ENCODE measurements around the gene SLC25A47. TPM values are rescaled to one million over a fixed set of nuclear protein-coding genes. Genes with fewer than 3 reads are reported as not detected.
A peak's percentile ranks its signal among the peaks of the same experiment; 100 is the strongest.

SLC25A47 gene
- total and polyA plus RNA-seq, 4 experiments from 2014 or later = not detected

- Histone ChIP-seq H3K36me3 (ENCODE audit: insufficient read depth, low read length) (no peaks in the 10 kb centered on the region), H3K27ac (ENCODE audit: low read depth, low read length) (no peak overlapping the region), H3K9me3 (ENCODE audit: control insufficient read depth in 1 of 2, low read length in 2 of 2) (no peaks in the 10 kb centered on the region), H3K4me1 (ENCODE audit: insufficient read depth, low read length) (peaks cover 5% of the 10 kb centered on the region), H3K4me3 (ENCODE audit: low read length in 2 of 2) (no peak overlapping the region), H3K27me3 (ENCODE audit: insufficient read depth, low read length) (no peaks in the 10 kb centered on the region)
- H3K27me3 Mint-ChIP-seq = no peaks in the 10 kb centered on the region
- no peak for DNase-seq
- H3K9me3 Mint-ChIP-seq = no peaks in the 10 kb centered on the region
- H3K4me1 Mint-ChIP-seq = peaks cover 3 to 5% (median 4%) of the 10 kb centered on the region in 4 donors
- intact Hi-C loops (cut with micrococcal nuclease) = no loop called here
- H3K4me3 Mint-ChIP-seq = no peak overlapping the region
- H3K36me3 Mint-ChIP-seq = no peaks in the 10 kb centered on the region
- no peak overlapping the region for H3K27ac Mint-ChIP-seq
- POLR2A ChIA-PET (ENCODE audit: partially characterized antibody) = no interaction called here
- CTCF ChIA-PET (ENCODE audit: partially characterized antibody) = interaction anchor here (1.5 kb wide), 1 partner anchor 21 kb away, joined by 5 read pairs; no protein-coding TSS in a partner anchor
These were observed 33.1 kb upstream of the SLC25A47 start for GRCh38 chr14:100289916-100290606.

- no peak for DNase-seq
- Histone ChIP-seq H3K9me3 (ENCODE audit: control insufficient read depth in 1 of 2, low read length in 2 of 2) (no peaks in the 10 kb centered on the region), H3K4me3 (ENCODE audit: low read length in 2 of 2) (no peak overlapping the region), H3K27me3 (ENCODE audit: insufficient read depth, low read length) (no peaks in the 10 kb centered on the region), H3K27ac (ENCODE audit: low read depth, low read length) (no peak overlapping the region), H3K4me1 (ENCODE audit: insufficient read depth, low read length) (peaks cover 4% of the 10 kb centered on the region), H3K36me3 (ENCODE audit: insufficient read depth, low read length) (no peaks in the 10 kb centered on the region)
- Mint-ChIP-seq H3K36me3 (no peaks in the 10 kb centered on the region), H3K4me3 (no peak overlapping the region), H3K9me3 (no peaks in the 10 kb centered on the region), H3K4me1 (peaks cover 3 to 5% (median 4%) of the 10 kb centered on the region in 4 donors), H3K27me3 (no peaks in the 10 kb centered on the region), H3K27ac (peak overlapping the region in 1 of 7 donors; percentile 37)
- ChIA-PET CTCF (ENCODE audit: partially characterized antibody) (interaction anchor here (1.5 kb wide), 1 partner anchor 21 kb away, joined by 5 read pairs; no protein-coding TSS in a partner anchor), POLR2A (ENCODE audit: partially characterized antibody) (no interaction called here)
- intact Hi-C loops (cut with micrococcal nuclease) = no loop called here
These were observed 32.4 kb upstream of the SLC25A47 start for GRCh38 chr14:100290607-100291304.

GRCh38 chr14:100291305-100292075 lies 31.6 kb upstream of the SLC25A47 start:
- no peaks in the 10 kb centered on the region for H3K36me3 ChIP-seq (ENCODE audit: insufficient read depth, low read length)
- H3K4me1 ChIP-seq (ENCODE audit: insufficient read depth, low read length) = no peaks in the 10 kb centered on the region
- DNase-seq = no peak
- no peak overlapping the region for H3K27ac ChIP-seq (ENCODE audit: low read depth, low read length)
- Mint-ChIP-seq H3K27me3 (no peaks in the 10 kb centered on the region), H3K9me3 (no peaks in the 10 kb centered on the region), H3K36me3 (no peaks in the 10 kb centered on the region), H3K4me3 (no peak overlapping the region), H3K27ac (no peak overlapping the region), H3K4me1 (no peaks in the 10 kb centered on the region)
- no peaks in the 10 kb centered on the region for H3K9me3 ChIP-seq (ENCODE audit: control insufficient read depth in 1 of 2, low read length in 2 of 2)
- intact Hi-C loops (cut with micrococcal nuclease) = no loop called here
- no peaks in the 10 kb centered on the region for H3K27me3 ChIP-seq (ENCODE audit: insufficient read depth, low read length)
- POLR2A ChIA-PET (ENCODE audit: partially characterized antibody) = no interaction called here
- CTCF ChIA-PET (ENCODE audit: partially characterized antibody) = no interaction called here
- no peak overlapping the region for H3K4me3 ChIP-seq (ENCODE audit: low read length in 2 of 2)

GRCh38 chr14:100292301-100292775 lies 30.8 kb upstream of the SLC25A47 start:
- no peak overlapping the region for H3K4me3 Mint-ChIP-seq
- Histone ChIP-seq H3K4me3 (ENCODE audit: low read length in 2 of 2) (no peak overlapping the region), H3K36me3 (ENCODE audit: insufficient read depth, low read length) (no peaks in the 10 kb centered on the region), H3K27ac (ENCODE audit: low read depth, low read length) (no peak overlapping the region), H3K9me3 (ENCODE audit: control insufficient read depth in 1 of 2, low read length in 2 of 2) (no peaks in the 10 kb centered on the region), H3K27me3 (ENCODE audit: insufficient read depth, low read length) (no peaks in the 10 kb centered on the region), H3K4me1 (ENCODE audit: insufficient read depth, low read length) (no peaks in the 10 kb centered on the region)
- DNase-seq = no peak
- no peaks in the 10 kb centered on the region for H3K4me1 Mint-ChIP-seq
- ChIA-PET POLR2A (ENCODE audit: partially characterized antibody) (no interaction called here), CTCF (ENCODE audit: partially characterized antibody) (interaction anchor here (3.2 kb wide), 1 partner anchor 25 kb away, joined by 8 read pairs; no protein-coding TSS in a partner anchor)
- H3K27me3 Mint-ChIP-seq = no peaks in the 10 kb centered on the region
- intact Hi-C loops (cut with micrococcal nuclease) = no loop called here
- no peaks in the 10 kb centered on the region for H3K36me3 Mint-ChIP-seq
- no peak overlapping the region for H3K27ac Mint-ChIP-seq
- no peaks in the 10 kb centered on the region for H3K9me3 Mint-ChIP-seq

GRCh38 chr14:100292776-100293461 lies 30.2 kb upstream of the SLC25A47 start:
- H3K36me3 Mint-ChIP-seq = no peaks in the 10 kb centered on the region
- no peaks in the 10 kb centered on the region for H3K27me3 ChIP-seq (ENCODE audit: insufficient read depth, low read length)
- no peak for DNase-seq
- no peaks in the 10 kb centered on the region for H3K4me1 Mint-ChIP-seq
- H3K9me3 Mint-ChIP-seq = no peaks in the 10 kb centered on the region
- H3K27me3 Mint-ChIP-seq = no peaks in the 10 kb centered on the region
- no peaks in the 10 kb centered on the region for H3K4me1 ChIP-seq (ENCODE audit: insufficient read depth, low read length)
- H3K27ac Mint-ChIP-seq = no peak overlapping the region
- H3K4me3 ChIP-seq (ENCODE audit: low read length in 2 of 2) = no peak overlapping the region
- intact Hi-C loops (cut with micrococcal nuclease) = no loop called here
- H3K9me3 ChIP-seq (ENCODE audit: control insufficient read depth in 1 of 2, low read length in 2 of 2) = no peaks in the 10 kb centered on the region
- POLR2A ChIA-PET (ENCODE audit: partially characterized antibody) = no interaction called here
- H3K4me3 Mint-ChIP-seq = no peak overlapping the region
- no peak overlapping the region for H3K27ac ChIP-seq (ENCODE audit: low read depth, low read length)
- CTCF ChIA-PET (ENCODE audit: partially characterized antibody) = interaction anchor here (0.5 to 3.2 kb wide), 2 partner anchors 15 to 25 kb away, joined by 3 to 8 read pairs; no protein-coding TSS in a partner anchor
- H3K36me3 ChIP-seq (ENCODE audit: insufficient read depth, low read length) = no peaks in the 10 kb centered on the region

GRCh38 chr14:100293497-100294212 lies 29.5 kb upstream of the SLC25A47 start:
- no peaks in the 10 kb centered on the region for H3K36me3 ChIP-seq (ENCODE audit: insufficient read depth, low read length)
- ChIA-PET CTCF (ENCODE audit: partially characterized antibody) (interaction anchor here (2.5 to 3.2 kb wide), 2 partner anchors 8 to 24 kb away, joined by 8 to 10 read pairs; no protein-coding TSS in a partner anchor), POLR2A (ENCODE audit: partially characterized antibody) (no interaction called here)
- H3K27ac Mint-ChIP-seq = no peak overlapping the region
- H3K4me1 ChIP-seq (ENCODE audit: insufficient read depth, low read length) = no peaks in the 10 kb centered on the region
- no peaks in the 10 kb centered on the region for H3K4me1 Mint-ChIP-seq
- no peaks in the 10 kb centered on the region for H3K9me3 Mint-ChIP-seq
- no peak overlapping the region for H3K4me3 ChIP-seq (ENCODE audit: low read length in 2 of 2)
- intact Hi-C loops (cut with micrococcal nuclease) = no loop called here
- H3K36me3 Mint-ChIP-seq = no peaks in the 10 kb centered on the region
- H3K27me3 Mint-ChIP-seq = no peaks in the 10 kb centered on the region
- no peak overlapping the region for H3K4me3 Mint-ChIP-seq
- no peaks in the 10 kb centered on the region for H3K27me3 ChIP-seq (ENCODE audit: insufficient read depth, low read length)
- no peaks in the 10 kb centered on the region for H3K9me3 ChIP-seq (ENCODE audit: control insufficient read depth in 1 of 2, low read length in 2 of 2)
- H3K27ac ChIP-seq (ENCODE audit: low read depth, low read length) = no peak overlapping the region
- DNase-seq = no peak
